Measurements from ENCODE around the gene MSH5.

The MSH5 gene

DNA sequence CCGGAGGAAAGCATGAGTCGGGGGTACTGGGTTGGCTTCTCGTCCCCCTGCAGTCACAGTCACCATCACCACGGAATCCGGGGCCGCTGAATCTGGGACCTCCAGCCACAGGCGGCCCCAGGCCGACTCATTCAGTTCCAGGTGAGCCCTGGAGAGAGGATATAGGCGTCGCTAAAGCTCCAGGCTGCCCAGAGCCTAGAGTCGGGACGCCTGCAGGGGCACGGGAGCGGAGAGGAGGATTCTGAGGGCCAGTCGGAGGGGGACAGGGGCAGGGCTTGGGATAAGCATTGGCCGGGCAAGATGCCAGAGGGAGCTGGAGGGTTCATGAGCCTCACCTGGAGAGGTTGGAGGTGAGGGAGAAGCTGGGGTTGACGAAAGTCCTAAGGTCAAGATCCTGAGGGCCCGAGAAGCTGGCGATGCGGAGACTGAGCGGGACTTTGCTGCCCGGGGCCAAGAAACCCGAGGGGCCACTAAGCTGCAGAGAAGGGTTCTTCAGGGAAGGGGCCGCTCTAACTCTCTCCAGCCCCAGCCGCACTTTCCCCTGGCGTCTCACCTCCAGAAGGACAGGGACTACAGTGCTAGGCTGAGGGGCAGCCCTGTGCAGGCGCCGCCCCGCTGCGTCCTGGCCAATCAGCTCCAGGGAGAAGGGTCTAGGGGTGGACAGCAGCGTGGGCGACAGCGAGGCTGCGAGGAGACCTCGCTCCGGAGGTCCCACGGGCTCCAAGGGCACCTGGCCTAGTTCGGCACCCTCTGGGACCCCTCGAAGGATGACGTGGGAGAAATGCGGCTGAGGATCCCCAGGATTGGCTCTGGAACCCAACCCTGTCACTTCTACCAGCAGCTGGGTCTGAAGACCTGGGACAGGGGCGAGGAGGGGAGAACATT, 26.3 kb downstream of the MSH5 start:
- Histone ChIP-seq H3K36me3 (ENCODE audit: insufficient read depth, low read length) (no peaks in the 10 kb centered on the region), H3K9ac (ENCODE audit: low read depth, low read length, poor library complexity, severe bottlenecking) (no peak overlapping the region), H3K27me3 (ENCODE audit: insufficient read depth, low read length, poor library complexity, severe bottlenecking) (no peaks in the 10 kb centered on the region), H3F3A (ENCODE audit: low read depth) (no peaks in the 10 kb centered on the region), H4K20me1 (ENCODE audit: insufficient read depth, low read length, poor library complexity, severe bottlenecking) (no peaks in the 10 kb centered on the region), H3K79me2 (ENCODE audit: insufficient read depth, low read length) (no peaks in the 10 kb centered on the region), H3K4me2 (ENCODE audit: low read depth, low read length, poor library complexity, severe bottlenecking) (no peak overlapping the region), H3K9me3 (ENCODE audit: insufficient read depth, low read depth, low read length) (no peaks in the 10 kb centered on the region), H3K4me1 (ENCODE audit: insufficient read depth, low read length, poor library complexity, severe bottlenecking) (peaks cover 3% of the 10 kb centered on the region), H2AFZ (ENCODE audit: low read length) (no peak overlapping the region), H3K9me2 (replicated peaks; ENCODE audit: low read depth, low read length) (no peaks in the 10 kb centered on the region), H3K4me3 (ENCODE audit: low read length, poor library complexity, severe bottlenecking) (no peak overlapping the region)
- TF ChIP-seq, protein P1, sequence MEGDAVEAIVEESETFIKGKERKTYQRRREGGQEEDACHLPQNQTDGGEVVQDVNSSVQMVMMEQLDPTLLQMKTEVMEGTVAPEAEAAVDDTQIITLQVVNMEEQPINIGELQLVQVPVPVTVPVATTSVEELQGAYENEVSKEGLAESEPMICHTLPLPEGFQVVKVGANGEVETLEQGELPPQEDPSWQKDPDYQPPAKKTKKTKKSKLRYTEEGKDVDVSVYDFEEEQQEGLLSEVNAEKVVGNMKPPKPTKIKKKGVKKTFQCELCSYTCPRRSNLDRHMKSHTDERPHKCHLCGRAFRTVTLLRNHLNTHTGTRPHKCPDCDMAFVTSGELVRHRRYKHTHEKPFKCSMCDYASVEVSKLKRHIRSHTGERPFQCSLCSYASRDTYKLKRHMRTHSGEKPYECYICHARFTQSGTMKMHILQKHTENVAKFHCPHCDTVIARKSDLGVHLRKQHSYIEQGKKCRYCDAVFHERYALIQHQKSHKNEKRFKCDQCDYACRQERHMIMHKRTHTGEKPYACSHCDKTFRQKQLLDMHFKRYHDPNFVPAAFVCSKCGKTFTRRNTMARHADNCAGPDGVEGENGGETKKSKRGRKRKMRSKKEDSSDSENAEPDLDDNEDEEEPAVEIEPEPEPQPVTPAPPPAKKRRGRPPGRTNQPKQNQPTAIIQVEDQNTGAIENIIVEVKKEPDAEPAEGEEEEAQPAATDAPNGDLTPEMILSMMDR (conservative IDR thresholded peaks at IDR 0.05; ENCODE audit: low read length), result no peak
- TF ChIP-seq EZH2phosphoT487 (IDR thresholded peaks at IDR 0.05; ENCODE audit: borderline replicate concordance), result no peak

- Histone ChIP-seq H3F3A (ENCODE audit: low read depth) (no peaks in the 10 kb centered on the region), H3K9ac (ENCODE audit: low read depth, low read length, poor library complexity, severe bottlenecking) (no peak overlapping the region), H3K9me3 (ENCODE audit: insufficient read depth, low read depth, low read length) (no peaks in the 10 kb centered on the region), H3K79me2 (ENCODE audit: insufficient read depth, low read length) (no peaks in the 10 kb centered on the region), H3K4me1 (ENCODE audit: insufficient read depth, low read length, poor library complexity, severe bottlenecking) (peaks cover 6% of the 10 kb centered on the region), H4K20me1 (ENCODE audit: insufficient read depth, low read length, poor library complexity, severe bottlenecking) (no peaks in the 10 kb centered on the region), H3K4me2 (ENCODE audit: low read depth, low read length, poor library complexity, severe bottlenecking) (no peak overlapping the region), H3K36me3 (ENCODE audit: insufficient read depth, low read length) (no peaks in the 10 kb centered on the region), H2AFZ (ENCODE audit: low read length) (no peak overlapping the region), H3K9me2 (replicated peaks; ENCODE audit: low read depth, low read length) (no peaks in the 10 kb centered on the region), H3K27me3 (ENCODE audit: insufficient read depth, low read length, poor library complexity, severe bottlenecking) (no peaks in the 10 kb centered on the region), H3K4me3 (ENCODE audit: low read length, poor library complexity, severe bottlenecking) (no peak overlapping the region)
- TF ChIP-seq, protein P1 (conservative IDR thresholded peaks at IDR 0.05; ENCODE audit: low read length), result no peak
- TF ChIP-seq EZH2phosphoT487 (IDR thresholded peaks at IDR 0.05; ENCODE audit: borderline replicate concordance), result no peak
Measured at GRCh38 chr6:31767096-31767645, 27.4 kb downstream of the MSH5 start.

DNA sequence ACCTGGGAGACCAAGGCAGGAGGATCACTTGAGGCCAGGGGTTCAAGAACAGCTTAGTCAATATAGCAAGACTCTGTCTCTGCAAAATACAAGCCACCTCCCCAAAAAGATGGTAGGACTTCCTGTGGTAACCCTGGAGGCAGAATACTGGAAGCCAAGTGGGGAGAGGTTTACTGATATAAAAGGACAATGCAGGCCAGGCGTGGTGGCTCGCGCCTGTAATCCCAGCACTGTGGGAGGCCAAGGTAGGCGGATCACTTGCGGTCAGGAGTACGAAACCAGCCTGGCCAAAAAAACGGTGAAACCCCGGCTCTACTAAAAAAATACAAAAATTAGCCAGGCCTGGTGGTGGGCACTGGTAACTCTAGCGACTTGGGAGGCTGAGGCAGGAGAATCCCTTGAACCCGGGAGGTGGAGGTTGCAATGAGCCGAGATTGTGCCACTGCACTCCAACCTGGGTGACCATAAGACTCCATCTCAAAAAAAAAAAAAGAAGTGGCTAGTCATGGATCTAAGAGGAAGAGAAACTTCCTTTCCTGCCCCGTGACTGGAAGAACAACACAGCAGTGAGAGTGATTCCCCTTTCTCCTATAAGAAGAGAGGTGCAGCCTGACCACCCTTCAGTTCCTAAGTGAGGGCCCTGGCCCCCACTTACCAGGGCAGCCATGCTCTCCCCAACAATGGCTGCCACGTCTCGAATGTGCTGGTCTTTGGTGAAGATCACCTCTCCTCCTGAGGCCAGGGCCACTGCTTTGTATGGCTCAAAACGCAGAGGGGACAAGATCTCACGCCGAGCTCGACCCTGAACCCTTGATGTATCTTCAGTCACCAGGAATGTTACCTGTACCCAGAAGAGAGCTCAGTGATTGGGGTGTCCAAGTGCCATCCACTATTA, 28.8 kb downstream of the MSH5 start:
- Histone ChIP-seq H3K9me3 (ENCODE audit: insufficient read depth, low read depth, low read length) (no peaks in the 10 kb centered on the region), H3K4me1 (ENCODE audit: insufficient read depth, low read length, poor library complexity, severe bottlenecking) (peaks cover 11% of the 10 kb centered on the region), H3K27me3 (ENCODE audit: insufficient read depth, low read length, poor library complexity, severe bottlenecking) (no peaks in the 10 kb centered on the region), H3F3A (ENCODE audit: low read depth) (no peaks in the 10 kb centered on the region), H3K79me2 (ENCODE audit: insufficient read depth, low read length) (no peaks in the 10 kb centered on the region), H3K36me3 (ENCODE audit: insufficient read depth, low read length) (no peaks in the 10 kb centered on the region), H4K20me1 (ENCODE audit: insufficient read depth, low read length, poor library complexity, severe bottlenecking) (no peaks in the 10 kb centered on the region), H2AFZ (ENCODE audit: low read length) (no peak overlapping the region), H3K9me2 (replicated peaks; ENCODE audit: low read depth, low read length) (no peaks in the 10 kb centered on the region), H3K4me2 (ENCODE audit: low read depth, low read length, poor library complexity, severe bottlenecking) (no peak overlapping the region), H3K4me3 (ENCODE audit: low read length, poor library complexity, severe bottlenecking) (no peak overlapping the region), H3K9ac (ENCODE audit: low read depth, low read length, poor library complexity, severe bottlenecking) (no peak overlapping the region)
- no peak for TF ChIP-seq EZH2phosphoT487 (IDR thresholded peaks at IDR 0.05; ENCODE audit: borderline replicate concordance)
- TF ChIP-seq, protein P1 (conservative IDR thresholded peaks at IDR 0.05; ENCODE audit: low read length), result no peak

Measured in Loucy (cell line).